ES-I3 (cell line): ENCODE data around the gene RANGRF.

ENCODE experiments used
- H3K36me3 ChIP-seq: 2 replicates; pipeline ENCODE4 v1.6.1; 2013; ENCODE audit warnings: mild to moderate bottlenecking, low read length, control low read depth, moderate library complexity; ENCODE audit not compliant: insufficient read depth
- H3K4me1 ChIP-seq: 2 replicates; pipeline ENCODE4 v1.6.1; 2013; ENCODE audit warnings: mild to moderate bottlenecking, control low read depth, low read length; ENCODE audit not compliant: insufficient read depth
- H3K9ac ChIP-seq: 2 replicates; pipeline ENCODE4 v1.6.1; 2013; ENCODE audit warnings: low read depth, mild to moderate bottlenecking, low read length, moderate library complexity
- H3K9me3 ChIP-seq: 2 replicates; pipeline ENCODE4 v1.6.1; 2013; ENCODE audit warnings: mild to moderate bottlenecking, low read length, moderate library complexity; ENCODE audit not compliant: control insufficient read depth, insufficient read depth

Gene RANGRF

DNA sequence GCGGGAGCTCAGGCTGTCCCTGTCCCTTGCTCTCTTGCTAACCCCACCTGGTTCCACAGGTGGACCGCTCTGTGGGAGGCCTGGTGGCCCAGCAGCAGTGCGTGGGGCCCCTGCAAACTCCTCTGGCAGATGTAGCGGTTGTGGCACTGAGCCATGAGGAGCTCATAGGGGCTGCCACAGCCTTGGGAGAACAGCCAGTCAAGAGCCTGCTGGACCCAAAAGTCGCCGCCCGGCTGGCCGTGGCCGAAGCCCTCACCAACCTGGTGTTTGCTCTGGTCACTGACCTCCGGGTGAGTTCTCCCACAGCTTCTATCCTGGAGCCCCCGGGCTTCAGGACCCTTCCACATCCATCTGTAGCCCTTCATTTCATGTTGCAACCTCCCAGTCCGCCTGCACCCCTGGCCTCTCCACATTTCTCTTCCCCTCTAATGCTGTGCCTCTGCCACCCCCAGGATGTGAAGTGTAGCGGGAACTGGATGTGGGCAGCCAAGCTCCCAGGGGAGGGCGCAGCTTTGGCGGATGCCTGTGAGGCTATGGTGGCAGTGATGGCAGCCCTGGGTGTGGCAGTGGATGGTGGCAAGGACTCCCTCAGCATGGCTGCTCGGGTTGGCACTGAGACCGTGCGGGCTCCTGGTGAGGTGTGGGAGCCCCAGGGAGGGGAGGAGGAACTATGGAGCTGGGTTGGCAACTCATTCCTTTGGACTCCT, 23.5 kb upstream of the RANGRF start:
- H3K9me3 ChIP-seq = no peaks in the 10 kb centered on the region
- H3K36me3 ChIP-seq = peaks cover 29% of the 10 kb centered on the region
- H3K9ac ChIP-seq = no peak overlapping the region
- H3K4me1 ChIP-seq = no peaks in the 10 kb centered on the region

- no peaks in the 10 kb centered on the region for H3K9me3 ChIP-seq
- H3K36me3 ChIP-seq = peaks cover 28% of the 10 kb centered on the region
- no peak overlapping the region for H3K9ac ChIP-seq
- no peaks in the 10 kb centered on the region for H3K4me1 ChIP-seq
These were observed 21.6 kb upstream of the RANGRF start for GRCh38 chr17:8266648-8267479.

DNA sequence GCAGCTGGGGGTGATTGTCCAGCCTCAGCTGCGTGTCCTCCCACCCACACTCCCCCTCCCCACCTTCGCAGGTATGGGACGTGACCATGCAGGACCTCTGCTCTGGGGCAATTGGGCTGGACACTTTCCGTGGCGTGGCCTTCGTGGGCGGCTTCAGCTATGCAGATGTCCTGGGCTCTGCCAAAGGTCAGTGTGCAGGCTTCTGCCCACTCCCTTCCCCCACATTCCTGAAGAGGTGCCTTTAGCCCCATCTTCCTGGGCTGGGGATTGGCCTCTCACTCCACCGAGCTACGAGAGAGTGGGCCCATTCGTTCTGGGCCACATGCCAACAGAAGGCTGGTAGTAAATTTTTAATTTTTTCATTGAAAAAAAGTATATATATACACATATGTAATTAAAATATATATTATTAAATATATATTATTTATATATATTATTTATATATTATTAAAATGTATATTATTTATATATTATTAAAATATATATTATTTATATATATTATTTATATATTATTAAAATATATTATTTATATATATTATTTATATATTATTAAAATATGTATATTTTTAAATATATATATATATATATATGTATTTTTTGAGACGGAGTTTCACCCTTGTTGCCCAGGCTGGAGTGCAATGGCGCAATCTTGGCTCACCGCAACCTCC, 20.9 kb upstream of the RANGRF start:
- no peaks in the 10 kb centered on the region for H3K9me3 ChIP-seq
- H3K36me3 ChIP-seq = peaks cover 28% of the 10 kb centered on the region
- H3K4me1 ChIP-seq = no peaks in the 10 kb centered on the region
- H3K9ac ChIP-seq = no peak overlapping the region

DNA sequence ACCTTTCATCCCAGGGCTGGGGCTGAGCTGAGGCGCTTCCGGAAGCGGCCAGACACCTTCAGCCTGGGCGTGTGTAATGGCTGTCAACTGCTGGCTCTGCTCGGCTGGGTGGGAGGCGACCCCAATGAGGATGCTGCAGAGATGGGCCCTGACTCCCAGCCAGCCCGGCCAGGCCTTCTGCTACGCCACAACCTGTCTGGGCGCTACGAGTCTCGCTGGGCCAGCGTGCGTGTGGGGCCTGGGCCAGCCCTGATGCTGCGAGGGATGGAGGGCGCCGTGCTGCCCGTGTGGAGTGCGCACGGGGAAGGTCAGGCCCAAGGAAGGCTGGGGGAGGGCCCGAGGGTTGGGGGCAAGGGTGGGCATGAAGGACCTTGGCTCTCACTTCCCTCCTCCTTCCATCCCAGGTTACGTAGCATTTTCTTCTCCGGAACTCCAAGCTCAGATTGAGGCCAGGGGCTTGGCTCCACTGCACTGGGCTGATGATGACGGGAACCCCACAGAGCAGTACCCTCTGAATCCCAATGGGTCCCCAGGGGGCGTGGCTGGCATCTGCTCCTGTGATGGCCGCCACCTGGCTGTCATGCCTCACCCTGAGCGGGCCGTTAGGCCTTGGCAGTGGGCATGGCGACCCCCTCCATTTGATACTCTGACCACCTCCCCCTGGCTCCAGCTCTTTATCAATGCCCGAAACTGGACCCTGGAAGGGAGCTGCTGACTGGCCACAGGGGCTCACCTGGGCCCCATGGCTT, 19.7 kb upstream of the RANGRF start:
- Histone ChIP-seq H3K4me1 (no peaks in the 10 kb centered on the region), H3K9me3 (no peaks in the 10 kb centered on the region), H3K9ac (no peak overlapping the region), H3K36me3 (peaks cover 20% of the 10 kb centered on the region)

DNA sequence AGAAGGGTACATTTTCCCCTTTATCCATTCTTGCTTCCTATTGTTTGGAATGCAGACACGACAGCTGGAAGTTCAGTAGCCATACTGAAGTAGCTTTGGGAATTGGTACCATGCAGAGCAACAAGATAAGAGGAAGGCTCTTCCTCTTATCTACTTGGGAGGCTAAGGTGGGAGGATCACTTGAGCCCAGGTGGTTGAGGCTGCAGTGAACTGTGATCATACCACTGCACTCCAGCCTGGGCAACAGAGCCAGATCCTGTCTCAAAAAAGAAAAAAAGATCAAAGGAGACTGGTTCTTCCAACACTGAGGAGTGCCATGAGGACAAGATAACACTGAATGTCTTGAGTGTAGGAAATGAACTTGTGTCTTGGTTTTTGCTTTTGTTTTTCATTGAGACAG, 16.0 kb upstream of the RANGRF start:
- no peaks in the 10 kb centered on the region for H3K9me3 ChIP-seq
- no peak overlapping the region for H3K9ac ChIP-seq
- H3K4me1 ChIP-seq = no peaks in the 10 kb centered on the region
- peaks cover 21% of the 10 kb centered on the region for H3K36me3 ChIP-seq

GRCh38 chr17:8273884-8274444, 14.5 kb upstream of the RANGRF start:
- Histone ChIP-seq H3K4me1 (no peaks in the 10 kb centered on the region), H3K36me3 (peaks cover 19% of the 10 kb centered on the region), H3K9ac (no peak overlapping the region), H3K9me3 (no peaks in the 10 kb centered on the region)

- Histone ChIP-seq H3K4me1 (no peaks in the 10 kb centered on the region), H3K36me3 (peaks cover 12% of the 10 kb centered on the region; the same call in 1 of the 2 replicates), H3K9me3 (no peaks in the 10 kb centered on the region), H3K9ac (no peak overlapping the region)
These were observed 13.7 kb upstream of the RANGRF start for GRCh38 chr17:8274816-8275215.

- H3K36me3 ChIP-seq = peaks cover 8% of the 10 kb centered on the region; the same call in 1 of the 2 replicates
- no peaks in the 10 kb centered on the region for H3K9me3 ChIP-seq
- no peak overlapping the region for H3K9ac ChIP-seq
- no peaks in the 10 kb centered on the region for H3K4me1 ChIP-seq
These were observed 12.8 kb upstream of the RANGRF start for GRCh38 chr17:8275421-8276290.

- H3K9ac ChIP-seq = no peak overlapping the region
- no peaks in the 10 kb centered on the region for H3K9me3 ChIP-seq
- peaks cover 5% of the 10 kb centered on the region; the same call in 1 of the 2 replicates for H3K4me1 ChIP-seq
- peaks cover 7% of the 10 kb centered on the region; the same call in 1 of the 2 replicates for H3K36me3 ChIP-seq
These were observed 11.2 kb upstream of the RANGRF start for GRCh38 chr17:8277317-8277716.

GRCh38 chr17:8282345-8282744, 6.1 kb upstream of the RANGRF start:
- Histone ChIP-seq H3K9ac (no peak overlapping the region), H3K4me1 (peaks cover 5% of the 10 kb centered on the region; the same call in 1 of the 2 replicates), H3K36me3 (no peaks in the 10 kb centered on the region; the same call in 1 of the 2 replicates), H3K9me3 (no peaks in the 10 kb centered on the region)

- no peaks in the 10 kb centered on the region for H3K9me3 ChIP-seq
- no peak overlapping the region for H3K9ac ChIP-seq
- peaks cover 5% of the 10 kb centered on the region; the same call in 1 of the 2 replicates for H3K4me1 ChIP-seq
- no peaks in the 10 kb centered on the region for H3K36me3 ChIP-seq
These were observed 5.1 kb upstream of the RANGRF start for GRCh38 chr17:8283356-8283755.

DNA sequence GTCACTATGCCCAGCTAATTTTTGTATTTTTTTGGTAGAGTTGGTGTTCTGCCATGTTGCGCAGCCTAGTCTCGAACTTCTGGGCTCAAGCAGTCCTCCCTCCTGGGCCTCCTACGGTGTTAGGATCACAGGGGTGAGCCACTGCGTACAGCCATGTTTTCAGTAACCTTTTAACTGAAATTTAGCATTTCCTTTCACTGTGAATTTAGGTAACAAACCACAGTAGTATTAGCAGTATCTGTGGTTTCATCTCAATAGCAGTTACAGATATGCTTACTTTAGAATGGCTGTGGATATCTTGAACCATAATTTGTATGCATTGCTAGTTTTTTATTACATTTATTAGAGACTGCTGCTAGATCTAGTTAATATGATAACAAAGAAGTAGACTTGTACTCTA, 4.3 kb upstream of the RANGRF start:
- no peaks in the 10 kb centered on the region for H3K9me3 ChIP-seq
- no peak overlapping the region for H3K9ac ChIP-seq
- H3K36me3 ChIP-seq = no peaks in the 10 kb centered on the region
- H3K4me1 ChIP-seq = peaks cover 5% of the 10 kb centered on the region; the same call in 1 of the 2 replicates
